ENCODE data around the gene CNTD1. TPM values are rescaled to one million over a fixed set of nuclear protein-coding genes. Genes with fewer than 3 reads are reported as not detected.
A peak's percentile ranks its signal among the peaks of the same experiment; 100 is the strongest.

The CNTD1 gene
- total RNA-seq, 1 donor from 2014 or later: not detected

GRCh38 chr17:42779304-42779935, 19.2 kb upstream of the CNTD1 start:
- Histone ChIP-seq H3K36me3 (ENCODE audit: control insufficient read depth, insufficient read depth, low read length) (peaks cover 14% of the 10 kb centered on the region), H3K4me3 (ENCODE audit: low read depth, low read length) (no peak overlapping the region), H3K27me3 (ENCODE audit: control insufficient read depth, insufficient read depth, low read length) (peaks cover 6% of the 10 kb centered on the region)
- FAIRE-seq (no peak), DNase-seq (ENCODE audit: low read depth) (no peak)
- TF ChIP-seq, protein P1, sequence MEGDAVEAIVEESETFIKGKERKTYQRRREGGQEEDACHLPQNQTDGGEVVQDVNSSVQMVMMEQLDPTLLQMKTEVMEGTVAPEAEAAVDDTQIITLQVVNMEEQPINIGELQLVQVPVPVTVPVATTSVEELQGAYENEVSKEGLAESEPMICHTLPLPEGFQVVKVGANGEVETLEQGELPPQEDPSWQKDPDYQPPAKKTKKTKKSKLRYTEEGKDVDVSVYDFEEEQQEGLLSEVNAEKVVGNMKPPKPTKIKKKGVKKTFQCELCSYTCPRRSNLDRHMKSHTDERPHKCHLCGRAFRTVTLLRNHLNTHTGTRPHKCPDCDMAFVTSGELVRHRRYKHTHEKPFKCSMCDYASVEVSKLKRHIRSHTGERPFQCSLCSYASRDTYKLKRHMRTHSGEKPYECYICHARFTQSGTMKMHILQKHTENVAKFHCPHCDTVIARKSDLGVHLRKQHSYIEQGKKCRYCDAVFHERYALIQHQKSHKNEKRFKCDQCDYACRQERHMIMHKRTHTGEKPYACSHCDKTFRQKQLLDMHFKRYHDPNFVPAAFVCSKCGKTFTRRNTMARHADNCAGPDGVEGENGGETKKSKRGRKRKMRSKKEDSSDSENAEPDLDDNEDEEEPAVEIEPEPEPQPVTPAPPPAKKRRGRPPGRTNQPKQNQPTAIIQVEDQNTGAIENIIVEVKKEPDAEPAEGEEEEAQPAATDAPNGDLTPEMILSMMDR (IDR thresholded peaks at IDR 0.05; ENCODE audit: insufficient read depth, low read length, severe bottlenecking): no peak

DNA sequence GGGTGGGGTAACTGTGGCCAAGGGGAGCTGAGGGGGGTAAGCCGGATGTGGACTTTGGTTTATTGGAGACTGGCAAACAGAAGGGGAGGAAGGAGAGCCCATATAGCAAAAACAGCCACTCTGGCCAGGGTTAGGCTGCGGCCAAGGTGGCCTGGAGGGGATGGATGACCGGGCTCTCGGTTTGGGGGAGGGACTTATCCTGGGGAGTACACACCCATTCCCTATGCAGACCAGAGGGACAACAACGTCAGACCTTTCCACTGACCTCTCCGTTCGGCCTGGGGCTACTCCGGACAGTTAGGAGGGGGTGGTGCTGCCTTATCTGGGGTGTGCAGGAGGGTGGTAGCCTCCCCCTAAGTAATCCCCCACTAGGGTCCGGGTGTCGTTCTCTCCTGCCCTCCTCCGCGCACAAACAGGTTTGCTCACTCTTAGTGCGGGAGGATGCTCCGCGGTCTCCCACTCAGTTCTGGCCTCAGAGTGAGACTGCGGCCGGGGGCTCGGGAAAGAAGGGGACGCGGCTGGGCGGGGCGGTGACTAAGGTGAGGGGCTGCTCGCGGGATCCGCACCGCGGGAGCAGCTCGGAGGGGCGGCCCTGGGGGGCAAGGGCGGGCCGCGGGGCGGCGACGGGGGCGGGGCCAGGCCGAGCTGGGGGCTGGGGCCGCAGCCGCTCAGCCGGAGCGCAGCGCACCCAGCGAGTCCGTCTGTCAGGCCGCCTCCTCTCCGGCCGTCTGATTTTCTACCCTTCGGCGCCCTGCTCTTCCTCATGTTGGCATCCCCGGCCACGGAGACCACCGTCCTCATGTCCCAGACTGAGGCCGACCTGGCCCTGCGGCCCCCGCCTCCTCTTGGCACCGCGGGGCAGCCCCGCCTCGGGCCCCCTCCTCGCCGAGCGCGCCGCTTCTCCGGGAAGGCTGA, 18.5 kb upstream of the CNTD1 start, which contains the start of gene WNK4:
Gene WNK4, plus strand, starts transcription at position 675 of the 915 bp plus-strand sequence. Its CDS starts 89 bp downstream, at position 764.
- FAIRE-seq (no peak), DNase-seq (ENCODE audit: low read depth) (no peak)

GRCh38 chr17:42780851-42781638, 17.6 kb upstream of the CNTD1 start:
- FAIRE-seq (no peak), DNase-seq (ENCODE audit: low read depth) (no peak)
- TF ChIP-seq, protein P1 (IDR thresholded peaks at IDR 0.05; ENCODE audit: insufficient read depth, low read length, severe bottlenecking): no peak
- Histone ChIP-seq H3K4me3 (ENCODE audit: low read depth, low read length) (peak overlapping the region; percentile 29), H3K36me3 (ENCODE audit: control insufficient read depth, insufficient read depth, low read length) (peaks cover 9% of the 10 kb centered on the region), H3K27me3 (ENCODE audit: control insufficient read depth, insufficient read depth, low read length) (peaks cover 6% of the 10 kb centered on the region)

More for the DNA sequence above, 18.5 kb upstream of the CNTD1 start, which contains the start of gene WNK4:
- peaks cover 6% of the 10 kb centered on the region for H3K27me3 ChIP-seq (ENCODE audit: control insufficient read depth, insufficient read depth, low read length)
- TF ChIP-seq, protein P1 (IDR thresholded peaks at IDR 0.05; ENCODE audit: insufficient read depth, low read length, severe bottlenecking): no peak
- peaks cover 14% of the 10 kb centered on the region for H3K36me3 ChIP-seq (ENCODE audit: control insufficient read depth, insufficient read depth, low read length)
- H3K4me3 ChIP-seq (ENCODE audit: low read depth, low read length): peak within 1 kb of the TSS; percentile 29

DNA sequence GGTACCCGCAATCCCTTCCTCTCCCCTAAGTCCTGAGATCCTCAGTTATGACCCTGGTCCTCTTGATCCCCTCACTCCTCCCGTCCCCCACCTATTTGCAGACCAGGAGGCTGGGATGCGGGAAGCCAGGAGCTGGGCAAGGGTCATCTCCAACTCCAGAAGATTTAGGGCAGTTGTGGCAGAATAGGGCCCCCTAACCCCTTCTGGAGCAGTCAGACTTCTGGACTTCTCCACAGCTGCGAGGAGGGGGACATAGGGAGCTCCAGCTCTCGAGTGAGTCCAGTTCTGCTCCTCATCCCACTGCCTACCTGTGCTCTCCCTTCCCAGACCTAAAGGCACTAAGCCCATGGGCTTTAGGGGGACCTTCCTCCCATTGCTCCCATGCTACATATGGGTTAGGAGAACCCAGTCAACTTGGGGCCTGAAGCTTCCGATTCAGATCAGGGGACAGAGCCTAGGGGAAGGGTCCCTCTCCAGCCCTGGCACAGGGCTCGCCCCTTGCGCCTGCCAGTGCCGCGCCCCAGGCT, 17.0 kb upstream of the CNTD1 start:
- Histone ChIP-seq H3K4me3 (ENCODE audit: low read depth, low read length) (no peak overlapping the region), H3K27me3 (ENCODE audit: control insufficient read depth, insufficient read depth, low read length) (peaks cover 6% of the 10 kb centered on the region), H3K36me3 (ENCODE audit: control insufficient read depth, insufficient read depth, low read length) (peaks cover 8% of the 10 kb centered on the region)
- FAIRE-seq: no peak
- DNase-seq (ENCODE audit: low read depth): no peak
- TF ChIP-seq, protein P1 (IDR thresholded peaks at IDR 0.05; ENCODE audit: insufficient read depth, low read length, severe bottlenecking): no peak

Measured in bronchial epithelial cell (primary cell).